HG03439 (cell line): ENCODE measurements around the gene ARPC3.
A peak's percentile ranks its signal among the peaks of the same experiment; 100 is the strongest.
"Not testable (repeated sequence)": the region's sequence is repeated elsewhere in the genome, so short reads cannot be mapped to it uniquely, and the experiment has no call there.

Source experiments
- ATAC-seq: cut with Tn5 transposase; IDR thresholded peaks from one replicate; pipeline ENCODE4 v1.9.1; 2021; ENCODE audit warnings: mild to moderate bottlenecking, moderate library complexity; ENCODE audit not compliant: unreplicated experiment

The ARPC3 gene

DNA sequence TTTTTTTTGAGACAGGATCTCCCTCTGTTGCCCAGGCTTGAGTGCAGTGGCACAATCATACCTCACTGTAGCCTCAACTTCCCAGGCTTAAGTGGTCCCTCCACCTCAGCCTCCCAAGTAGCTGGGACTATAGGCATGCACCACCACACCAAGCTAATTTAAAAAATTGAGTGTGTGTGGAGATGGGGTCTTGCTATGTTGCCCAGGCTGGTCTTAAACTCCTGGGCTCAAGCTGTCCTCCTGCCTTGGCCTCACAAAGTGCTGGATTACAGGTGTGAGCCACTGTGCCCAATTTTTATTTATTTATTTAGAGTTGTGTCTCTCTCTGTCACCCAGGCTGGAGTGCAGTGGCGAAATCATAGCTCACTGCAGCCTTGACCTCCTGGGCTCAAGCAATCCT is 29.5 kb downstream of the ARPC3 start:
- not testable (repeated sequence) for ATAC-seq

DNA sequence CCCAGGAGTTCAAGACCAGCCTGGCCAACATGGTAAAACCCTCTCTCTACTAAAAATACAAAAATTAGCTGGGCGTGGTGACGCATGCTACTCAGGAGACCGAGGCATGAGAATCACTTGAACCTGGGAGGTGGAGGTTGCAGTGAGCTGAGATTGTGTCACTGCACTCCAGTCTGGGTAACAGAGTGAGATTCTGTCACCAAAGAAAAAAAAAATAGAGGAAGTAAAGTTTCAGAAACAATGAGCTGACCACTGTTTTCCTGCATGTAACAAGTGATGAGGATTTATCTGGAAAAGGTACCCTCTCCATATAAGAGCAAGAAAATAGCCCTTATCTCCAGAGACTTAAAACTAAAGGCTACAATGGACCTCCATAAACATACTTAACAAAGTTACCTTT is 33.0 kb downstream of the ARPC3 start:
- ATAC-seq = not testable (repeated sequence)

GRCh38 chr12:110410086-110410485 is 40.1 kb downstream of the ARPC3 start:
- not testable (repeated sequence) for ATAC-seq

GRCh38 chr12:110405126-110405662 is 44.9 kb downstream of the ARPC3 start:
- not testable (repeated sequence) for ATAC-seq

DNA sequence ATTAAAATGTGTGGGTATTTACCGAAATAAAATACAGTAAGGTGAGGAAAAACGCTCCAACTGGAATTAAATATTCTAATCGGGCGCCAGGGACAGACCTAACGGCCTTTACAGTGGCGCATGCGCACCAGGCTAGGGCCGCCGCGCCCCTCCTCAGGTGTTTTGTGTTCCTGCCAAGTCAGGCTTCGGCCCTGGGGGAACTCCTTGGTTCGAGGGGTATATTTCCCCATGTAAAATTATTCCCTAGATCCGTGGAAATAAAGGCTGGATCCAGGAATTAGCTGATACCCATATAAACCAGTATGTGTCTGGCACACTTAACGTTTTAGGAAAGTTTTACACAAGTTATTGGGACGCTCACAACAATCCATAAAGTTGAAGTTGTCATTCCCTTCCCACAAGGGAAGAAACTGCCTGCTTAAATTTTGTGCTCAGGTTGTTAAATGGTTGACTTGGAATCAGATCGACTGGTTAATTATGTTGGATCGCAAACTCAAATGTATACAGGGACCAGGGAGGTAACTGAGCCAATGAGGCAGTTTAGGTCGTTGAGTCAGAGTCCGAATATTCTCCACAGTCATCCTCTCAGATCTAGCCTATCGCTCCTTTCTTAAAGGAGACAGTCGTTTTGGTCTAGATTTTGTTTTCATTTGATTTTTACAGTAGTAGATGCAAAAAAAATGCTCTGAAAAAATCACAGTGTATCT is 46.0 kb downstream of the ARPC3 start:
- peak; percentile 51 for ATAC-seq

GRCh38 chr12:110403146-110403975 is 46.8 kb downstream of the ARPC3 start, which contains the start of gene ANAPC7:
TSS of gene ANAPC7 (minus strand) at chr12:110403708. CDS start at chr12:110403627, 81 bp downstream.
- ATAC-seq = peak; percentile 87
